OCI-LY7 (cell line): ENCODE data around the gene HLCS. TPM values are rescaled to one million over a fixed set of nuclear protein-coding genes. Genes with fewer than 3 reads are reported as not detected.

Experiments
- BruUV-seq: library from RNA; stranded (reverse); fragments of 400-500 nt; replicated peaks from 2 replicates; lab custom pipeline; 2021; lab: Mats Ljungman, UMichigan
- CTCF ChIA-PET: fragments of 300-600 bp; sonication (Branson Sonifier 250); formaldehyde crosslinking; loops from one replicate; lab custom pipeline; 2022; ENCODE audit warnings: antibody characterized with exemption; ENCODE audit not compliant: unreplicated experiment; lab: Charles Lee
- POLR2A ChIA-PET: fragments of 300-600 bp; sonication (Branson Sonifier 250); formaldehyde crosslinking; loops from one replicate; lab custom pipeline; 2022; ENCODE audit warnings: antibody characterized with exemption; lab: Charles Lee
- DNase-seq: peaks from one replicate; pipeline ENCODE4 v3.0.0-alpha.2; 2015; ENCODE audit warnings: low spot score
- H2AFZ ChIP-seq: fragments of 200-600 bp; sonication (generic), shearing (Covaris generic); 2 replicates; pipeline ENCODE4 v1.6.1; 2014; ENCODE audit warnings: mild to moderate bottlenecking, antibody characterized with exemption, low read length, moderate library complexity
- H3K27ac ChIP-seq: fragments of 200-600 bp; sonication (generic); 2 replicates; pipeline ENCODE4 v1.5.1; 2014; ENCODE audit warnings: mixed run types, low read depth, mild to moderate bottlenecking, moderate library complexity, low read length, inconsistent platforms; ENCODE audit not compliant: poor library complexity, severe bottlenecking
- H3K36me3 ChIP-seq: fragments of 200-600 bp; sonication (generic); 2 replicates; pipeline ENCODE4 v1.6.1; 2014; ENCODE audit warnings: mild to moderate bottlenecking, antibody characterized with exemption, low read length, moderate library complexity, mixed read lengths; ENCODE audit not compliant: insufficient read depth
- H3K4me1 ChIP-seq: fragments of 200-600 bp; sonication (generic); 2 replicates; pipeline ENCODE4 v1.5.1; 2014; ENCODE audit warnings: mild to moderate bottlenecking, low read length; ENCODE audit not compliant: insufficient read depth, poor library complexity, severe bottlenecking
- H3K4me2 ChIP-seq: fragments of 200-600 bp; sonication (generic); 2 replicates; pipeline ENCODE4 v1.6.1; 2014; ENCODE audit warnings: mild to moderate bottlenecking, low read length
- H3K4me3 ChIP-seq: fragments of 200-600 bp; sonication (generic); 2 replicates; pipeline ENCODE4 v1.5.1; 2014; ENCODE audit warnings: mild to moderate bottlenecking, low read depth, low read length; ENCODE audit not compliant: poor library complexity, severe bottlenecking
- H3K79me2 ChIP-seq: fragments of 200-600 bp; sonication (generic); 2 replicates; pipeline ENCODE4 v1.6.1; 2016; ENCODE audit warnings: low read depth, mild to moderate bottlenecking, low read length, moderate library complexity, mixed read lengths; ENCODE audit not compliant: insufficient read depth
- H3K9me2 ChIP-seq: fragments of 200-600 bp; sonication (generic); 2 replicates; pipeline ENCODE4 v1.6.1; 2016; ENCODE audit warnings: mild to moderate bottlenecking, low read length, mixed read lengths; ENCODE audit not compliant: insufficient read depth
- H3K9me3 ChIP-seq: fragments of 200-600 bp; sonication (generic); 2 replicates; pipeline ENCODE4 v1.6.1; 2014; ENCODE audit warnings: mild to moderate bottlenecking, mixed run types, low read length, mixed read lengths
- H4K20me1 ChIP-seq: fragments of 200-600 bp; sonication (generic); 2 replicates; pipeline ENCODE4 v1.6.1; 2014; ENCODE audit warnings: mild to moderate bottlenecking, antibody characterized with exemption, low read length, moderate library complexity, mixed read lengths; ENCODE audit not compliant: insufficient read depth
- CTCF ChIP-seq: fragments of 200-600 bp; sonication (generic); conservative IDR thresholded peaks from 2 replicates; pipeline ENCODE4 v1.5.1; 2014; ENCODE audit warnings: mild to moderate bottlenecking, antibody characterized with exemption, low read length, moderate library complexity, mixed read lengths
- EZH2phosphoT487 ChIP-seq: fragments of 200-600 bp; sonication (generic); IDR thresholded peaks from 2 replicates; pipeline ENCODE4 v1.6.1; 2018; ENCODE audit warnings: low read depth, borderline replicate concordance, mild to moderate bottlenecking, mixed run types, antibody characterized with exemption, low read length, moderate library complexity, mixed read lengths
- intact Hi-C: fragments of 100-400 bp; cut with micrococcal nuclease; formaldehyde crosslinking; loops from one replicate; pipeline ENCODE4 v1.10.0; 2022; ENCODE audit not compliant: unreplicated experiment
- total RNA-seq, 2 experiments: library from RNA; depleted of rRNA in 1 of 2; stranded (reverse); fragments of >200 nt in 1 of 2; shearing (Covaris generic) in 1 of 2; gene quantifications; 2 replicates each; pipeline ENCODE4 v1.2.3, GENCODE V29; 2014 to 2022

Gene HLCS
- total RNA-seq, 2 experiments from 2014 or later = 12.0 to 20.9 TPM

- Histone ChIP-seq H3K9me2 (no peaks in the 10 kb centered on the region), H3K9me3 (no peaks in the 10 kb centered on the region), H3K36me3 (no peaks in the 10 kb centered on the region), H3K4me1 (no peaks in the 10 kb centered on the region), H2AFZ (no peak overlapping the region), H4K20me1 (no peaks in the 10 kb centered on the region), H3K79me2 (no peaks in the 10 kb centered on the region), H3K4me3 (no peak overlapping the region), H3K4me2 (no peak overlapping the region), H3K27ac (no peak overlapping the region)
- intact Hi-C loops = no loop called here
- ChIA-PET POLR2A (interaction anchor here (0.6 to 1.3 kb wide), 2 partner anchors 13 to 1726 kb away, joined by 3 to 4 read pairs; no protein-coding TSS in a partner anchor), CTCF (no interaction called here)
- BruUV-seq = no TSS peak
- TF ChIP-seq EZH2phosphoT487 (no peak), CTCF (no peak)
- DNase-seq = no peak
These were observed 207.0 kb downstream of the HLCS start for GRCh38 chr21:36759348-36760083.

- no peak overlapping the region for H3K4me2 ChIP-seq
- no peak for DNase-seq
- H3K36me3 ChIP-seq = no peaks in the 10 kb centered on the region
- no peaks in the 10 kb centered on the region for H3K79me2 ChIP-seq
- no peak overlapping the region for H3K4me3 ChIP-seq
- BruUV-seq = no TSS peak
- H4K20me1 ChIP-seq = no peaks in the 10 kb centered on the region
- no peaks in the 10 kb centered on the region for H3K4me1 ChIP-seq
- intact Hi-C loops = no loop called here
- H3K27ac ChIP-seq = no peak overlapping the region
- no peaks in the 10 kb centered on the region for H3K9me2 ChIP-seq
- H2AFZ ChIP-seq = no peak overlapping the region
- no peaks in the 10 kb centered on the region for H3K9me3 ChIP-seq
- TF ChIP-seq EZH2phosphoT487 (no peak), CTCF (no peak)
- POLR2A ChIA-PET = interaction anchor here (0.8 kb wide), 1 partner anchor 76 kb away, joined by 4 read pairs; no protein-coding TSS in a partner anchor
- CTCF ChIA-PET = no interaction called here
These were observed 209.3 kb downstream of the HLCS start for GRCh38 chr21:36757196-36757595.

- intact Hi-C loops = no loop called here
- Histone ChIP-seq H2AFZ (no peak overlapping the region), H4K20me1 (no peaks in the 10 kb centered on the region), H3K36me3 (no peaks in the 10 kb centered on the region), H3K4me1 (no peaks in the 10 kb centered on the region), H3K79me2 (no peaks in the 10 kb centered on the region), H3K9me2 (no peaks in the 10 kb centered on the region), H3K27ac (no peak overlapping the region), H3K4me2 (no peak overlapping the region), H3K4me3 (no peak overlapping the region), H3K9me3 (no peaks in the 10 kb centered on the region)
- DNase-seq = no peak
- POLR2A ChIA-PET = interaction anchor here (0.5 to 0.8 kb wide), 2 partner anchors 75 to 641 kb away, joined by 4 read pairs; no protein-coding TSS in a partner anchor
- BruUV-seq = no TSS peak
- CTCF ChIA-PET = no interaction called here
- no peak for TF ChIP-seq CTCF
- no peak for TF ChIP-seq EZH2phosphoT487
These were observed 209.9 kb downstream of the HLCS start for GRCh38 chr21:36756527-36756926.
